Measurements from ENCODE around the gene IL2RG. TPM values are rescaled to one million over a fixed set of nuclear protein-coding genes. Genes with fewer than 3 reads are reported as not detected.

The IL2RG gene
- total RNA-seq, 2 donors from 2014 or later: 4.2 TPM; not detected in 1

- no peak for DNase-seq (ENCODE audit: low spot score)
- H3K4me1 ChIP-seq: peaks cover 0 to 13% of the 10 kb centered on the region in 2 donors
- no peak overlapping the region for H3K27ac ChIP-seq
- no peaks in the 10 kb centered on the region for H3K27me3 ChIP-seq
- H3K4me3 ChIP-seq: no peak overlapping the region
- H3K9me3 ChIP-seq: no peaks in the 10 kb centered on the region
- no peaks in the 10 kb centered on the region for H3K36me3 ChIP-seq
- TF ChIP-seq CTCF (IDR thresholded peaks at IDR 0.05): no peak
Measured at GRCh38 chrX:71100581-71101505, 10.5 kb downstream of the IL2RG start.

DNA sequence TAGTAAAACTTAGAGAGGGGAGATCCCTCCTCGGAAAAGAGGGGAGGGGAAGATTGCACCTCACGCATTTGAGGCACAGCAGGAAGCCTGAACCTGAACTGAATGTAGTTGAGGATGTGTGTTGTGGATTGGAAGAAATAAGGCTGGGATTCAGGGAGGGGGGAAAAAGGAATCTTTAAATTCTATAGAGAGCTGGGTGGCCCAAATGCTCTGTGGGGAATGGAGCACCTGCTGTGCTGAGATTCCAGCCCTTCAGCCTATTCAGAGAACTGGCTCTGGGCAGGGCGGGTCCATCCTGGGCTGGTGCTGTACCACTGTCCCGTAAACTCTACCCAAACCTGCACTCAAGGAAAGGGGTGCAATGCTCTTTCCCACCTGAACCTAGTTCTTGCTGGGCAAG is 11.6 kb downstream of the IL2RG start:
- H3K36me3 ChIP-seq: no peaks in the 10 kb centered on the region
- peak; percentile 21 for DNase-seq (ENCODE audit: low spot score)
- H3K4me1 ChIP-seq: peaks cover 0 to 13% of the 10 kb centered on the region in 2 donors
- H3K9me3 ChIP-seq: no peaks in the 10 kb centered on the region
- no peak for TF ChIP-seq CTCF (IDR thresholded peaks at IDR 0.05)
- no peak overlapping the region for H3K4me3 ChIP-seq
- H3K27me3 ChIP-seq: no peaks in the 10 kb centered on the region
- no peak overlapping the region for H3K27ac ChIP-seq

- Histone ChIP-seq H3K27me3 (no peaks in the 10 kb centered on the region), H3K36me3 (no peaks in the 10 kb centered on the region), H3K4me3 (no peak overlapping the region), H3K4me1 (peaks cover 0 to 13% of the 10 kb centered on the region in 2 donors), H3K9me3 (no peaks in the 10 kb centered on the region), H3K27ac (no peak overlapping the region)
- TF ChIP-seq CTCF (IDR thresholded peaks at IDR 0.05): no peak
- DNase-seq (ENCODE audit: low spot score): no peak
Measured at GRCh38 chrX:71098951-71099506, 12.3 kb downstream of the IL2RG start.

DNA sequence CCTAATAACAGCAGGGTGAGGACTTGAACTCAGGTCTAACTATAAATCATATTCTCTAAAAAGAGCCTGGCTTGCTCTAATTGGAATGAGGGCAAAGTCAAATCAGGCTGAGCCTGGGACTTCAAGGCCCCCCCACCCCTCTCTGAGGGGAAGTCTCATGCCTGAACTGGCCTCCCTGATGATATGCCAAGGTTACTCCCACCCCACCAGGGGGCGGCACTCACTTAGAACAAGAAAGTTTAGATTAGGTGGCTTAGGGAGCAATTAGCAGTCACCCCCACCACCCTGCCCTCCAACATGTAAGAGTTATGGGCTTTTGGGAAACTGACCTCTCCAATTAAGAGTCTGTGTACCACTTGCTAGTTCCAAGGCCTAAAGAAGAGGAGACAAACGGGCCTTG is 13.1 kb downstream of the IL2RG start:
- H3K9me3 ChIP-seq: no peaks in the 10 kb centered on the region
- TF ChIP-seq CTCF (IDR thresholded peaks at IDR 0.05): peak; percentile 17 to 65
- H3K4me3 ChIP-seq: no peak overlapping the region
- H3K27me3 ChIP-seq: no peaks in the 10 kb centered on the region
- no peak overlapping the region for H3K27ac ChIP-seq
- DNase-seq (ENCODE audit: low spot score): no peak
- H3K36me3 ChIP-seq: no peaks in the 10 kb centered on the region
- peaks cover 0 to 13% of the 10 kb centered on the region in 2 donors for H3K4me1 ChIP-seq

DNA sequence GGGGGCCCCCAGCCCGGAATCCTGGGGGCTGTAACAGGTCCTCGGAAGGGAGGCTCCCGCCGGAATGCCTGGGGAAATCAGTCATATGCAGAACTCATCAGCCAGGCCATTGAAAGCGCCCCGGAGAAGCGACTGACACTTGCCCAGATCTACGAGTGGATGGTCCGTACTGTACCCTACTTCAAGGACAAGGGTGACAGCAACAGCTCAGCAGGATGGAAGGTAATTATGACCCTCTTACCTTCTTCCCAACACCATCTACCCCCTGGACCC is 14.7 kb downstream of the IL2RG start:
- no peaks in the 10 kb centered on the region for H3K27me3 ChIP-seq
- H3K9me3 ChIP-seq: no peaks in the 10 kb centered on the region
- H3K27ac ChIP-seq: peak overlapping the region in 1 of 2 donors; percentile 73
- H3K4me3 ChIP-seq: peak overlapping the region; percentile 45 to 54
- peaks cover 0 to 13% of the 10 kb centered on the region in 2 donors for H3K4me1 ChIP-seq
- H3K36me3 ChIP-seq: no peaks in the 10 kb centered on the region
- DNase-seq (ENCODE audit: low spot score): no peak
- no peak for TF ChIP-seq CTCF (IDR thresholded peaks at IDR 0.05)
